ENCODE measurements around the gene SOCS7. TPM values are rescaled to one million over a fixed set of nuclear protein-coding genes. Genes with fewer than 3 reads are reported as not detected.

Gene SOCS7
- total and polyA plus RNA-seq, 4 donors, result 0.74 to 11.0 (median 2.9) TPM

GRCh38 chr17:38449364-38449763 lies 97.7 kb downstream of the SOCS7 start:
- Histone ChIP-seq H3K36me3 (ENCODE audit: control insufficient read depth in 4 of 4, insufficient read depth in 3 of 4, low read depth in 1 of 4, low read length in 3 of 4) (no peaks in the 10 kb centered on the region), H3K4me1 (ENCODE audit: control insufficient read depth in 4 of 4, insufficient read depth in 4 of 4, low read length in 3 of 4) (peaks cover 0 to 8% (median 2%) of the 10 kb centered on the region in 4 donors), H3K9me3 (ENCODE audit: control insufficient read depth in 4 of 4, low read length in 3 of 4) (no peaks in the 10 kb centered on the region), H3K9ac (ENCODE audit: low read depth in 1 of 2, low read length in 2 of 2) (no peak overlapping the region), H3K27me3 (ENCODE audit: control insufficient read depth in 4 of 4, insufficient read depth in 4 of 4, low read length in 3 of 4) (peaks cover 0 to 6% (median 0%) of the 10 kb centered on the region in 4 donors), H3K27ac (ENCODE audit: low read depth in 1 of 2, low read length in 2 of 2) (peak overlapping the region in 1 of 2 donors; percentile 34), H3K4me3 (ENCODE audit: low read depth in 1 of 3, low read length in 3 of 3) (no peak overlapping the region)
- WGBS, result 79% methylated on average over 15 of the region's 15 CpGs
- no peak for TF ChIP-seq ATF3 (IDR thresholded peaks at IDR 0.05)
- no peak for TF ChIP-seq RAD21 (IDR thresholded peaks at IDR 0.05)
- no peak for TF ChIP-seq ZBTB33 (IDR thresholded peaks at IDR 0.05)
- no peak for TF ChIP-seq FOXA1 (IDR thresholded peaks at IDR 0.05)
- no peak for TF ChIP-seq SP1 (IDR thresholded peaks at IDR 0.05)
- no peak for TF ChIP-seq TAF1 (conservative IDR thresholded peaks at IDR 0.05)
- no peak for TF ChIP-seq JUND (IDR thresholded peaks at IDR 0.05)
- TF ChIP-seq FOXA2 (IDR thresholded peaks at IDR 0.05), result no peak
- no peak for TF ChIP-seq EGR1 (IDR thresholded peaks at IDR 0.05; ENCODE audit: low read depth in 2 of 2)
- TF ChIP-seq RXRA (IDR thresholded peaks at IDR 0.05), result no peak
- TF ChIP-seq REST (IDR thresholded peaks at IDR 0.05), result no peak
- no peak for TF ChIP-seq CTCF (IDR thresholded peaks at IDR 0.05; ENCODE audit: low read depth, low read length, missing input control)
- no peak for TF ChIP-seq YY1 (IDR thresholded peaks at IDR 0.05)
- TF ChIP-seq GABPA (IDR thresholded peaks at IDR 0.05 in 1 of 2, conservative IDR thresholded peaks at IDR 0.05 in 1 of 2), result no peak
- no peak for TF ChIP-seq HNF4A (conservative IDR thresholded peaks at IDR 0.05)
- no peak for DNase-seq (ENCODE audit: low spot score)

GRCh38 chr17:38450557-38451029 lies 98.9 kb downstream of the SOCS7 start:
- peaks cover 0 to 6% (median 0%) of the 10 kb centered on the region in 4 donors for H3K27me3 ChIP-seq (ENCODE audit: control insufficient read depth in 4 of 4, insufficient read depth in 4 of 4, low read length in 3 of 4)
- no peaks in the 10 kb centered on the region for H3K9me3 ChIP-seq (ENCODE audit: control insufficient read depth in 4 of 4, low read length in 3 of 4)
- H3K36me3 ChIP-seq (ENCODE audit: control insufficient read depth in 4 of 4, insufficient read depth in 3 of 4, low read depth in 1 of 4, low read length in 3 of 4), result no peaks in the 10 kb centered on the region
- WGBS, result 74% methylated on average over 6 of the region's 6 CpGs
- H3K9ac ChIP-seq (ENCODE audit: low read depth in 1 of 2, low read length in 2 of 2), result no peak overlapping the region
- no peak for DNase-seq (ENCODE audit: low spot score)
- H3K4me3 ChIP-seq (ENCODE audit: low read depth in 1 of 3, low read length in 3 of 3), result no peak overlapping the region
- TF ChIP-seq ZBTB33 (IDR thresholded peaks at IDR 0.05) (no peak), TAF1 (conservative IDR thresholded peaks at IDR 0.05) (no peak), FOXA1 (IDR thresholded peaks at IDR 0.05) (no peak), MAX (IDR thresholded peaks at IDR 0.05) (no peak), RXRA (IDR thresholded peaks at IDR 0.05) (no peak), YY1 (IDR thresholded peaks at IDR 0.05) (no peak), RAD21 (IDR thresholded peaks at IDR 0.05) (no peak), NR2F2 (IDR thresholded peaks at IDR 0.05) (no peak), FOXA2 (IDR thresholded peaks at IDR 0.05) (no peak), GABPA (IDR thresholded peaks at IDR 0.05 in 1 of 2, conservative IDR thresholded peaks at IDR 0.05 in 1 of 2) (no peak), HNF4G (IDR thresholded peaks at IDR 0.05) (no peak), HNF4A (conservative IDR thresholded peaks at IDR 0.05) (no peak), SP1 (IDR thresholded peaks at IDR 0.05) (no peak), EGR1 (IDR thresholded peaks at IDR 0.05; ENCODE audit: low read depth in 2 of 2) (no peak), JUND (IDR thresholded peaks at IDR 0.05) (no peak), CTCF (IDR thresholded peaks at IDR 0.05; ENCODE audit: low read depth, low read length, missing input control) (no peak)
- H3K27ac ChIP-seq (ENCODE audit: low read depth in 1 of 2, low read length in 2 of 2), result peak overlapping the region; percentile 23 to 79
- H3K4me1 ChIP-seq (ENCODE audit: control insufficient read depth in 4 of 4, insufficient read depth in 4 of 4, low read length in 3 of 4), result peaks cover 0 to 8% (median 2%) of the 10 kb centered on the region in 4 donors
